DMS 273 treated with DMSO at 0.1 percent for 48 hours (cell line): ENCODE results near the gene KRT6A.

ENCODE experiments used
- DNase-seq: peaks from one replicate; lab custom pipeline; 2025; lab: John Stamatoyannopoulos, UW

The KRT6A gene

GRCh38 chr12:52493172-52493571 is at the start of gene KRT6A:
KRT6A (minus strand) TSS chr12:52493257; CDS start chr12:52493188, 69 bp downstream.
- DNase-seq: no peak

- DNase-seq: no peak
Observed at GRCh38 chr12:52542157-52542556, 49.1 kb upstream of the KRT6A start.

- DNase-seq: no peak
Observed at GRCh38 chr12:52541709-52542108, 48.7 kb upstream of the KRT6A start.

GRCh38 chr12:52540531-52540930 is 47.5 kb upstream of the KRT6A start:
- no peak for DNase-seq

- DNase-seq: no peak
Observed at GRCh38 chr12:52539821-52540173, 46.7 kb upstream of the KRT6A start.

GRCh38 chr12:52539083-52539820 is 46.2 kb upstream of the KRT6A start:
- DNase-seq: no peak

GRCh38 chr12:52537101-52537500 is 44.0 kb upstream of the KRT6A start:
- no peak for DNase-seq

- DNase-seq: no peak
Observed at GRCh38 chr12:52535574-52535973, 42.5 kb upstream of the KRT6A start.

- DNase-seq: no peak
Observed at GRCh38 chr12:52534482-52534881, 41.4 kb upstream of the KRT6A start.

GRCh38 chr12:52533686-52534470 is 40.8 kb upstream of the KRT6A start:
- no peak for DNase-seq

GRCh38 chr12:52532636-52533035 is 39.6 kb upstream of the KRT6A start:
- DNase-seq: no peak

GRCh38 chr12:52531566-52532300 is 38.7 kb upstream of the KRT6A start:
- no peak for DNase-seq

GRCh38 chr12:52530905-52531304 is 37.8 kb upstream of the KRT6A start:
- DNase-seq: no peak

GRCh38 chr12:52530366-52530765 is 37.3 kb upstream of the KRT6A start:
- DNase-seq: no peak

GRCh38 chr12:52529846-52530245 is 36.8 kb upstream of the KRT6A start:
- no peak for DNase-seq

- DNase-seq: no peak
Observed at GRCh38 chr12:52529417-52529816, 36.4 kb upstream of the KRT6A start.

- DNase-seq: no peak
Observed at GRCh38 chr12:52528641-52529143, 35.6 kb upstream of the KRT6A start.

- no peak for DNase-seq
Observed at GRCh38 chr12:52527121-52527800, 34.2 kb upstream of the KRT6A start.

- no peak for DNase-seq
Observed at GRCh38 chr12:52526511-52526951, 33.5 kb upstream of the KRT6A start.

- DNase-seq: no peak
Observed at GRCh38 chr12:52525661-52526499, 32.8 kb upstream of the KRT6A start.
